ENCODE measurements around the gene PARP12. TPM values are rescaled to one million over a fixed set of nuclear protein-coding genes. Genes with fewer than 3 reads are reported as not detected.

The PARP12 gene
- total RNA-seq, 2 donors from 2014 or later = 7.5 to 8.5 TPM

DNA sequence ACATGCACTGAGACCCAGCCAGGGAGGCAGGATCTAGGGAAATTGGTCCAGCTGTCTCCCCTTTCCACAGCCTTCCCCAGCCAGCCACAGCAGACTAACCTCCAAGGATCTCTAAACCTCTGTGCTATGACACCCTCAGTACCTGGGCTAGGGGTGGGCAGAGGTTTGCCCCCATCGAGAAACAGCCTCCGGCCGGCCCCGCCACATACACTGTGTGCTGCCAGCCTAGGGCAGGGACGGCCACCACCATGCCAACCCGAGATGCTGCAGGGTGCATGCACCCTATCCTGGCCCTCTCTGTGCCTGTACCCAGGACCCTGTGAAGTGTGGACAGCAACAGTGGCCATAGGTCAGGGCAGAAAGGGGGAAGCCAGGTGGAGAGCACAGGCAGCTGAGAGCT is 58.1 kb downstream of the PARP12 start:
- no peaks in the 10 kb centered on the region for H3K9me3 ChIP-seq
- no peaks in the 10 kb centered on the region for H3K4me1 ChIP-seq
- no peaks in the 10 kb centered on the region for H3K36me3 ChIP-seq
- no peak for TF ChIP-seq CTCF (IDR thresholded peaks at IDR 0.05)
- no peak overlapping the region for H3K4me3 ChIP-seq
- H3K27me3 ChIP-seq = no peaks in the 10 kb centered on the region
- no peak for DNase-seq (ENCODE audit: low spot score)
- H3K27ac ChIP-seq = no peak overlapping the region

DNA sequence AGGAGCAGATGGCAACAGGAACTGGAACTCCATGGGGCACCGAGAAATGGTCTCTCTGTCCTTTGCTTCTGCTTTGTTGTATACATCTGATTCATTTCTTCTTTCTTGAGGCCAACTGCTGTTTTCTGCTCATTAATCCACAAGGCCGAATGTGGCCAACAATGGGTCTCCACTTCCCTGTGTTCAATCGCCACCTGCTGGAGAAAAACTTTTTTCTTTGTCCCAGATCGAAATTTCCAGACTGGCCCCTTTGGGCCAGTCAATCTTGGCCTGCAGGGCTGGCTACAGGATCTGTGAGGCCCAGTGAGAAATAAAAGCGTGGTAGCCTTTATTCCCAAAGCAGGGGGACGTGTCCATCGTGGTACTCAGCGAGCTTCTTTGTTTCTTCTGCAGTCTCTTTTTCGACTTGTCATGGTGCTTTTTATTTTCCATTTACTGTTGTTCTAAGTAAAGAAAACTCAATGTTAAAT is 58.8 kb downstream of the PARP12 start:
- no peaks in the 10 kb centered on the region for H3K27me3 ChIP-seq
- peak in 1 of 2 donors; percentile 61 for TF ChIP-seq CTCF (IDR thresholded peaks at IDR 0.05)

GRCh38 chr7:140000666-140001268 is 62.0 kb downstream of the PARP12 start:
- Histone ChIP-seq H3K9me3 (no peaks in the 10 kb centered on the region), H3K27ac (no peak overlapping the region), H3K4me1 (no peaks in the 10 kb centered on the region), H3K36me3 (no peaks in the 10 kb centered on the region), H3K4me3 (no peak overlapping the region), H3K27me3 (no peaks in the 10 kb centered on the region)
- DNase-seq (ENCODE audit: low spot score) = no peak
- TF ChIP-seq CTCF (IDR thresholded peaks at IDR 0.05) = no peak

More for the DNA sequence above, 58.8 kb downstream of the PARP12 start:
- H3K9me3 ChIP-seq = no peaks in the 10 kb centered on the region
- H3K36me3 ChIP-seq = no peaks in the 10 kb centered on the region
- no peak overlapping the region for H3K4me3 ChIP-seq
- no peaks in the 10 kb centered on the region for H3K4me1 ChIP-seq
- DNase-seq (ENCODE audit: low spot score) = no peak
- H3K27ac ChIP-seq = no peak overlapping the region

- H3K9me3 ChIP-seq = no peaks in the 10 kb centered on the region
- no peak for TF ChIP-seq CTCF (IDR thresholded peaks at IDR 0.05)
- H3K4me3 ChIP-seq = no peak overlapping the region
- H3K4me1 ChIP-seq = peaks cover 0 to 5% of the 10 kb centered on the region in 2 donors
- no peaks in the 10 kb centered on the region for H3K36me3 ChIP-seq
- no peak for DNase-seq (ENCODE audit: low spot score)
- no peaks in the 10 kb centered on the region for H3K27me3 ChIP-seq
- H3K27ac ChIP-seq = no peak overlapping the region
Observed at GRCh38 chr7:139999516-139999915, 63.2 kb downstream of the PARP12 start.

DNA sequence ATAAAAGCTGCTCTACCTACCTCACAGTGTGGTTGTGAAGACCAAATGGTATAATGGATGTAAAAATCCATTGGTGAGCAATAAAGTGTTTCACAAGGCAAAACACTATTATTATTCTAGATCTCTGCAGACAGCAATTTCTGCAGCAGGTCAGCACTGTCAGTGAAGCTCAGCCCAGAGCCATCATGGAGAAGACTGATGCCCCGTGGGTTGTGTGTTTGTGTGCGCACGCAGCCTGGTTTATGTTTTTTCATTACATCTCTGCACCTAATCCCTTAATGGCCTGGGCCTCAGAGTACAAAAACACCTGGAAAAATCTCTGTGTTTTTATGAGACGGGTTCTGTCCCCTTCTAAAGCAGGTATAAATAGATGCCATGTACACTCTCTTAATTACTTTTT is 64.2 kb downstream of the PARP12 start:
- Histone ChIP-seq H3K4me1 (peaks cover 0 to 5% of the 10 kb centered on the region in 2 donors), H3K9me3 (no peaks in the 10 kb centered on the region), H3K27ac (no peak overlapping the region), H3K4me3 (no peak overlapping the region), H3K36me3 (no peaks in the 10 kb centered on the region), H3K27me3 (no peaks in the 10 kb centered on the region)
- TF ChIP-seq CTCF (IDR thresholded peaks at IDR 0.05) = no peak
- DNase-seq (ENCODE audit: low spot score) = no peak

All from right atrium auricular region (tissue), 2 donors.